Skeletal muscle tissue (tissue), 4 donors: ENCODE results near the gene SPOCK3. TPM values are rescaled to one million over a fixed set of nuclear protein-coding genes. Genes with fewer than 3 reads are reported as not detected.

ENCODE experiments used
- H3K27ac ChIP-seq: one replicate; pipeline ENCODE4 v1.7.0; 2013; ENCODE audit warnings: mild to moderate bottlenecking, low read depth, low read length, inconsistent platforms
- H3K27me3 ChIP-seq, 3 donors: one replicate each; pipeline ENCODE4 v1.7.0; 2013; ENCODE audit warnings: low read length in 3 of 3; ENCODE audit not compliant: control insufficient read depth in 3 of 3, insufficient read depth in 3 of 3
- H3K36me3 ChIP-seq, 3 donors: one replicate each; pipeline ENCODE4 v1.7.0; 2013; ENCODE audit warnings: low read length in 3 of 3; ENCODE audit not compliant: control insufficient read depth in 3 of 3, insufficient read depth in 3 of 3
- H3K4me1 ChIP-seq, 3 donors: one replicate each; pipeline ENCODE4 v1.7.0; 2013; ENCODE audit warnings: low read length in 3 of 3, mild to moderate bottlenecking in 3 of 3; ENCODE audit not compliant: control insufficient read depth in 3 of 3, insufficient read depth in 3 of 3
- H3K4me3 ChIP-seq, 3 donors: one replicate each; pipeline ENCODE4 v1.7.0; 2013; ENCODE audit warnings: low read length in 3 of 3
- H3K9ac ChIP-seq, 3 donors: one replicate each; pipeline ENCODE4 v1.7.0; 2013; ENCODE audit warnings: low read length in 3 of 3, mild to moderate bottlenecking in 3 of 3, moderate library complexity in 2 of 3, low read depth in 1 of 3
- H3K9me3 ChIP-seq, 3 donors: one replicate each; pipeline ENCODE4 v1.7.0; 2013; ENCODE audit warnings: low read length in 3 of 3; ENCODE audit not compliant: control insufficient read depth in 3 of 3
- total RNA-seq: library from RNA; depleted of rRNA; stranded (reverse); fragments of >200 nt; gene quantifications from one replicate; pipeline ENCODE4 v1.2.3, GENCODE V29; 2014
- donor health status: Osteomylitis.

The SPOCK3 gene
- total RNA-seq, 1 donor from 2014 or later: 1.0 TPM

GRCh38 chr4:167025670-167026069 is 208.6 kb downstream of the SPOCK3 start:
- Histone ChIP-seq H3K9me3 (no peaks in the 10 kb centered on the region), H3K27me3 (no peaks in the 10 kb centered on the region), H3K4me1 (no peaks in the 10 kb centered on the region), H3K4me3 (no peak overlapping the region), H3K36me3 (no peaks in the 10 kb centered on the region), H3K9ac (no peak overlapping the region), H3K27ac (no peak overlapping the region)

GRCh38 chr4:167023364-167023925 is 210.8 kb downstream of the SPOCK3 start:
- Histone ChIP-seq H3K27me3 (no peaks in the 10 kb centered on the region), H3K9me3 (no peaks in the 10 kb centered on the region), H3K4me1 (no peaks in the 10 kb centered on the region), H3K4me3 (no peak overlapping the region), H3K27ac (no peak overlapping the region), H3K36me3 (no peaks in the 10 kb centered on the region), H3K9ac (no peak overlapping the region)

- H3K36me3 ChIP-seq: no peaks in the 10 kb centered on the region
- H3K27ac ChIP-seq: no peak overlapping the region
- no peaks in the 10 kb centered on the region for H3K9me3 ChIP-seq
- no peaks in the 10 kb centered on the region for H3K4me1 ChIP-seq
- no peaks in the 10 kb centered on the region for H3K27me3 ChIP-seq
- H3K4me3 ChIP-seq: no peak overlapping the region
- H3K9ac ChIP-seq: no peak overlapping the region
Measured at GRCh38 chr4:167021545-167022155, 212.6 kb downstream of the SPOCK3 start.

- H3K9ac ChIP-seq: no peak overlapping the region
- H3K4me1 ChIP-seq: no peaks in the 10 kb centered on the region
- H3K27me3 ChIP-seq: no peaks in the 10 kb centered on the region
- H3K4me3 ChIP-seq: no peak overlapping the region
- no peak overlapping the region for H3K27ac ChIP-seq
- no peaks in the 10 kb centered on the region for H3K9me3 ChIP-seq
- H3K36me3 ChIP-seq: no peaks in the 10 kb centered on the region
Measured at GRCh38 chr4:167020410-167020809, 213.9 kb downstream of the SPOCK3 start.

- Histone ChIP-seq H3K36me3 (no peaks in the 10 kb centered on the region), H3K27ac (no peak overlapping the region), H3K4me1 (no peaks in the 10 kb centered on the region), H3K9ac (no peak overlapping the region), H3K4me3 (no peak overlapping the region), H3K9me3 (no peaks in the 10 kb centered on the region), H3K27me3 (no peaks in the 10 kb centered on the region)
Measured at GRCh38 chr4:167014944-167015343, 219.3 kb downstream of the SPOCK3 start.

- no peaks in the 10 kb centered on the region for H3K36me3 ChIP-seq
- H3K27ac ChIP-seq: no peak overlapping the region
- no peak overlapping the region for H3K4me3 ChIP-seq
- no peaks in the 10 kb centered on the region for H3K9me3 ChIP-seq
- H3K4me1 ChIP-seq: no peaks in the 10 kb centered on the region
- H3K27me3 ChIP-seq: no peaks in the 10 kb centered on the region
- H3K9ac ChIP-seq: no peak overlapping the region
Measured at GRCh38 chr4:167003326-167003725, 231.0 kb downstream of the SPOCK3 start.

- H3K4me1 ChIP-seq: no peaks in the 10 kb centered on the region
- no peaks in the 10 kb centered on the region for H3K9me3 ChIP-seq
- no peaks in the 10 kb centered on the region for H3K27me3 ChIP-seq
- no peaks in the 10 kb centered on the region for H3K36me3 ChIP-seq
- no peak overlapping the region for H3K4me3 ChIP-seq
- H3K27ac ChIP-seq: no peak overlapping the region
- H3K9ac ChIP-seq: no peak overlapping the region
Measured at GRCh38 chr4:167000141-167000852, 234.0 kb downstream of the SPOCK3 start.

- H3K9me3 ChIP-seq: no peaks in the 10 kb centered on the region
- H3K4me1 ChIP-seq: no peaks in the 10 kb centered on the region
- H3K4me3 ChIP-seq: no peak overlapping the region
- H3K36me3 ChIP-seq: no peaks in the 10 kb centered on the region
- no peak overlapping the region for H3K9ac ChIP-seq
- no peaks in the 10 kb centered on the region for H3K27me3 ChIP-seq
- no peak overlapping the region for H3K27ac ChIP-seq
Measured at GRCh38 chr4:166996216-166996615, 238.1 kb downstream of the SPOCK3 start.

- Histone ChIP-seq H3K27ac (no peak overlapping the region), H3K27me3 (no peaks in the 10 kb centered on the region), H3K4me3 (no peak overlapping the region), H3K9me3 (no peaks in the 10 kb centered on the region), H3K4me1 (no peaks in the 10 kb centered on the region), H3K9ac (no peak overlapping the region), H3K36me3 (no peaks in the 10 kb centered on the region)
Measured at GRCh38 chr4:166994686-166995085, 239.6 kb downstream of the SPOCK3 start.

- no peaks in the 10 kb centered on the region for H3K9me3 ChIP-seq
- no peaks in the 10 kb centered on the region for H3K27me3 ChIP-seq
- no peak overlapping the region for H3K27ac ChIP-seq
- H3K4me3 ChIP-seq: no peak overlapping the region
- no peak overlapping the region for H3K9ac ChIP-seq
- no peaks in the 10 kb centered on the region for H3K36me3 ChIP-seq
- H3K4me1 ChIP-seq: no peaks in the 10 kb centered on the region
Measured at GRCh38 chr4:166991006-166991561, 243.2 kb downstream of the SPOCK3 start.
